HG02884 (cell line): Measurements from ENCODE around the gene HORMAD1.
"Not testable (repeated sequence)": the region's sequence is repeated elsewhere in the genome, so short reads cannot be mapped to it uniquely, and the experiment has no call there.

ENCODE experiments used
- ATAC-seq: cut with Tn5 transposase; IDR thresholded peaks from one replicate; pipeline ENCODE4 v1.9.1; 2021; ENCODE audit warnings: mild to moderate bottlenecking, moderate library complexity; ENCODE audit not compliant: unreplicated experiment

HORMAD1 gene

DNA sequence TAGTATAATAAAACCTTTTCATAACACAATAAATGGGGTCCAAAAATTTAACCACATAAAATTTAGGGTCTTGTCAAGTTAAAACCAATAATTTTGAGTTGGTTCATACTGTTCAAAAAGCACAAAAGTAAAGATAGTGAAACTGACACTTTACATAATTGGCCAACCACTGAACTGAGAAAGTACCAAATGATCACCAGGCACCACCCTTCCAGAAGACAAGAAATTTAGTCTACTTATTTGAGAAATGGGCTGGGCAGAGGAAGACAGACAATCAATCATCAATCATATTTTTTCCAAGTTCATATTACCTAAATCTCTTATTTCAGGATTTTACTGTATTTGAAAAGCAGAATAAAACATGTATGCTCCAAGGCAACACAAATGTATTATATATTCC lies 17.3 kb downstream of the HORMAD1 start:
- no peak for ATAC-seq

DNA sequence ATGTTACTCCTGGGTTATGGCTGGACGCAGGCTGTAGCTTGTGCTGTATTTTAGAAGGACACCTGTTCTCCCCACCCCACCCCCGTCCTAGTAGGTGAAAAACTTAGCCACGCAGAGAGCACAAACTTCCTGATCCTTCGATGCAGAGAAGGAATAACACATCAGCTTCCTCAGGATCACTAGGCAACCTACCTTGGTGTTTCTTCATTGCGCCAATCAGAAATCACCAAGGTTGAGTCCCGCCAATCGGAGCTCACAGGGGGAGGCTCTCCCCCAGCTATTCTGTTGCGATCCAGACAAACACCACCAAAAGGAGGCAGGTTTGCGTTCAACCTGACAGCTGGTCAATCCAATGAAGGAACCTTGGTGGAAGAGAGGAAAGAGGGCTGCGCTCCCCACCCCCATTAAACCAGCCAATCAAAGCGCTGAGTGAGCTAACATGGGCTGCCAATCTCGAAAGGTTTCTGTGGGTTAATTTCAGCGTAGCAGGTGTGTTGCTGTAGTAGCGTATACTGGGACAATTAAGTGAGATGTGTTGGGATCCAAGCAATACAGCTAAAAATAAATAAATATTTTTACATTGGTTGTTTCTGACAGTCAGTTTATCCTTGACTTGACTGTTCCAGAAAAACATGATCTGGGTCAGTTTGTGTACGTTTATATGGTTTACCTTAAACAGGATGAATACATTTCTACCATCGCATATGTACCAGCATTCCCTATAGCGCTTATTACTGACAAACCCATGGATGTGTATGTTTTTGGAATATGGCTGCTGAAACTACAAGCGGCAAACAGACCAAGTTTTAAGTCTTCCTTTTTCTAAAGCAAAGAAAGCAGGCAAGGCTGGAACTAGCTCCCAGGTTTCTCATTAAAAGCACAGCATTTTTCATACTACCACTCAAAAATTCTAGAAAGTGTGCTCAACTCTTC lies 23.4 kb downstream of the HORMAD1 start, which contains the start of gene GOLPH3L:
TSS of gene GOLPH3L (minus strand) at position 160 of the 933 bp plus-strand sequence. CDS start 2,316 bp downstream, outside the sequence.
- peak; percentile 98 for ATAC-seq

DNA sequence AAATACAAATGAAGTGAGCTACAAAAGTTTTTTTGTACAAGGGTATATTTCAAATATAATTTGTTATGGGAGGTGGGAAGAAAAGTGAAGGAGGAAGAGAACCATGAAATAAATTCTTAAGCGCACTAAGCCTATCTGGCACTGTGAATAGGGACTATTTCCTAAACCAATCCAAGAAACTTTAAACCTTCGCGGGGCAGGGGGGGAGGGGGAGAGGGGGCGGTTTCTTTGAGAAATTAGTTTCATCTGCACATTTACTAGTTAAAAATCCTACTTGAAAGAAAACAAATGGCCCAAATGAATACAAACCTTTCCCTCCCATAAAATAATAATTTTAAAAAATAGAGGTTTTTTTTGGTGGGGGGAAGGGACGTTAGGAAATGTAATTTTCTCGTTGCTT lies 24.1 kb downstream of the HORMAD1 start:
- no peak for ATAC-seq

DNA sequence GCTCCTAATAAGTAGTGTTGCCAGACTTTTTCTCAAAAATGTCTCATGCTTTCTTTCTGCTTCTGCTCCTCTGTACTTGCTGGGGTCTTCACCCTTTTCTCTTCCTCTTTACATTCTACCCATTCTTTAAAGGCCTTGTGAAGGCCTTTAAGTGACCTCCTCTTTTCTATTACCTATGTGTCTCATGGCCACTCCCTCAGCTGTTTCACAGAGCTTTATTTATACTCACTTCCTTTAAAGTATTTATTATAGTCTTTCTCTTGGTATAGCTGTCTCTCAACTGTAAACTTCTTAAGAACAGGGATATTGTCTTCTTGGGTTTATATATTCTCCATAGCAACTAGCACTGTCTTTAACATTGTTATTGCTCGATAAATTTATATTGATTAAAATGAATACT lies 24.5 kb downstream of the HORMAD1 start:
- no peak for ATAC-seq

DNA sequence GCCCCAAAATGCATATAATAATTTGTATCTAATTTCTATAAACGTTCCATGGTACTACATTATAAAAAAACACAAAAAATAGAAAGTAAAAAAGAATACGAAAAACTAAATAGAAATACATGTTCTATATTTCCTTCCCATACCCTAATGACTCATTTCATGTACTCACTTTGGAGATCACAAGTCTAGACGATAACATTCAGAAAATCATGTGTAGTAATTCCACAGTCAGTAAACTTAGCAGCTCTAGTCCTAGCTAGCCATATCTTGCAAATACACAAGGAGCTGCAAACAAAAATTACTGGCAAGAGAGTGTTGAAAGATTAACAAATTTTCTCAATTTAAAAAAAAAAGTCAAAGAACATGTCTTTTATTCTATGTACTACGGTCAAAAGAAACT lies 25.1 kb downstream of the HORMAD1 start:
- ATAC-seq: no peak

DNA sequence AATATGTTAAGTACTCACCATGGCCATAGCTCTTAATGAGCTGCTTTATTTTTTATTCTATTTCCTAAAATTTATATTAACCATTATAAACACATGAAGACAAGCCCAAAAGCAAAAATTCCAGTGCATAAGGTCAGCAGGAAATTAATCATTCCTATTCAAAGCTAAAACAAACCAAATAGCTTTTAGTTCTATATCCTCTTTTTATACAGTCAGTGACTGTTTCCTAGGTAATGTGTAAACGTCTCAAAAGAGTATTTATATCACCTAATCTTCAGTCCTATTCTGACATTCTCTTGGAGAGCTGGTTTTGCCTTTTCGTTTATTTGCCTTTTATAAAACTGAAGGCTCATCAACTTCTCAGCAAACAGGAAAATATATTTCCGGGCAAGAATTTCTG lies 28.0 kb downstream of the HORMAD1 start:
- ATAC-seq: no peak

DNA sequence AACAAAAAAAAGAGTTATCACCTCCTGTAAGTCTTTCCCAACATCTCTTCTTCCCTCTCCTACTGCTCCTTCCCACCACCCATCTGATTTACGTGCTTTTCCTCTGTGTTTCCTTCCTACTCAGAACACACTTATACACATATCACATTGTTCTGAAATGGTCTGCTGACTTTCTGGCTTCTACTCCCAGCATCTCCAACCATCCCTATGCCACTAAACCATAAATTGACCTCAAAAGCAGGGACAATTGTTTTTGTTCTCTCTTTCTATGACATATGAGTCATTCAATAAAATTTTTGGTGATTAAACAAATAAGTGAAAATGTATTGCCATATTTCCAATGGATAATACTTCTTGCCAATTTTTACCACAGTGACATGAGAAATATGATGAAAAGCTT lies 31.9 kb downstream of the HORMAD1 start:
- ATAC-seq: no peak

DNA sequence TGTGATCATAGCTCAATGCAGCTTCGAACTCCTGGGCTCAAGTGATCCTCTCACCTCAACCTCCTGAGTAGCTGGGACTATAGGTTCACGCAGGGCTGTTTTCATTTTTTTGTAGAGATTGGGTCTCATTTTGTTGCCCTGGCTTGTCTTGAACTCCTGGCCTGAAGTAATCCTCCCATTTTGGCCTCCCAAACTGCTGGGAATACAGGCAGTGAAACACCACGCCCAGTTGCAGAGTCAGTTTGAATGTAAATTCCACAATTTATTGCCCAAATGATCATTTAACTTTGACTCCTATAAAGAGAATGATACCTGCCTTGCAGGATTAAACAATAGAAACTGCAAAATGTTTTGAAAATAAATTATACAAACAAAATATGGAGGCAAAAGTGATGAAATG lies 34.4 kb downstream of the HORMAD1 start:
- ATAC-seq: no peak

DNA sequence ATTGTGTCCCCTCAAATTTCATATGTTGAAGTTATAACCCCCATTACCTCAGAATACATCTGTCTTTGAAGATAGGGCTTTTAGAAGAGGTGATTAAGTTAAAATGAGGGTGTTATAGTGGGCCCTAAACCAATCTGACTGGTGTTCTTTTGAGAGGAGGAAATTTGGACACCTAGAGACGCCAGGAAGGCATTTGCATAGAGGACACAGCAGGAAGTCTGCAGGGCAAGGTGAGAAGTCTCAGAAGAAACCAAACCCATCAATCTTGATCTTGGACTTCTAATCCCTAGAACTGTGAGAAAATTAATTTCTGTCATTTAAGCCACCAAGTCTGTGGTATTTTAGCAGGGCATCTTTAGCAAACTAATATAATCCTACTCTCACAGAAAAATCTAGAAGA lies 36.8 kb downstream of the HORMAD1 start:
- no peak for ATAC-seq

DNA sequence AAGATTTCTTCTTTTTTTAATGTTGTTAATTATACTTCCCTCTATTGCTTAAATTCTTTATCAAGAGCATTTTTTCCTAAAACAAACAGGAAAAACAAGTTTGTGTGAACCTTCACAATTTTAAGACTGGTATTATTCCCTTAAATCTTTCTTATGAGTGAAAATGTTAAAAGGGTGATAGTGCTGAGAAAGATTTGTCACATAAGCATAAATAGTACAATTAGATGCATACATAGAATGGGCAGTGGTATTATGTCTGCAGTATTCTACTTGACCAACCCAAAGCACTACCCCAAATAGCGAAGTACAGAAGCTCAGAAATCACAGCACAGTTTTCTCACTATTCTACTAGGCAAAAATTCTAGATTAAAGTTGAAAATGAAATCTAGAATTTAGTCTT lies 41.7 kb downstream of the HORMAD1 start:
- ATAC-seq: no peak

DNA sequence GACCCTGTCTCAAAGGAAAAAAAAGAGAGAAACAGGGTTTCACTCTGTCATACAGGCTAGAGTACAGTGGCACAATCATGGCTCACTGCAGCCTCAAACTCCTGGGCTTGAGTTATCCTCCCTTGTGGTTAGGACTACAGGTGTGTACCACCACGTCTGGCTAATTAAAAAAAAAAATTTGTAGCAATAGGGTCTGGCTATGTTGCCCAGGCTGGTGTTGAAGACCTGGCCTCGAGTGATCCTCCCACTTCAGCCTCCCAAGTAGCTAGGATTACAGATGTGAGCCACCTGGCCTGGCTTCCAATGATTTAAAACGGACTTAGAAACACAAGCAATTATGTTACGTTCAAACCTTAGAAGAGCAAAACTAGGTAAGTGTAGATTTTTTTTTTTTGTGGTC lies 45.8 kb downstream of the HORMAD1 start:
- ATAC-seq: no peak

DNA sequence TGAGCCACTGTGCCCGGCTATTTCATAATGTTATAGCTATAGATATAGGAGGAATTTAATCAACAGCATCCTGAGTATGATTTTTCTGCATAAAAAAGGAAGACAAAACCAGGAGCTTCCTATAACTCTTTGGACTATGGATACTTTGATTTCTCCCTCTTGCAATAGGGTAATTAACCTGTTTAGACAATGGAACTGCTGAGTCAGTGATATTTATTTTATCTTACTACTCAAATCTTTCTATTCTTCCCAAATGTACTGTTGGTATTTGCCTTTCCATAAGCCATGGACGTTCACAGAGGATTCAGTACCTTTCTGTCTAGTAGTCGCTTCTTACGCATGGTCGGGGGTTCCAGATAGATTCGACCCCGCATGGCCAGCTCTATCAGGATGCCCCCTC lies 57.4 kb downstream of the HORMAD1 start:
- ATAC-seq: no peak

DNA sequence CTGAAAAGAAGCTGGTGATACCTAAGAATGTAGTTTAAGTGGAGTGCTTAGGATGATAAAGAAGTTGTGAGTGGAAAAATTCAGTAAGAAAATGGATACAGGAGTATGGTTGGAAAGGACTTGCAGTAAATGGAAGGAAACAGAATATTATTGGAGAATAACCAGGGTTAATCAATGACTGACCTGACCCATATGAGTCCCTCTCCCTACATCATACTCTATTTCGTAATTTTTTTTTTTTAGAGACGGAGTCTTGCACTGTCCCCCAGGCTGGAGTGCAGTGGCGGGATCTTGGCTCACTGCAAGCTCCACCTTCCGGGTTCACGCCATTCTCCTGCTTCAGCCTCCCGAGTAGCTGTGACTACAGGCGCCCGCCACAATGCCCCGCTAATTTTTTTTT lies 57.9 kb downstream of the HORMAD1 start:
- no peak for ATAC-seq

DNA sequence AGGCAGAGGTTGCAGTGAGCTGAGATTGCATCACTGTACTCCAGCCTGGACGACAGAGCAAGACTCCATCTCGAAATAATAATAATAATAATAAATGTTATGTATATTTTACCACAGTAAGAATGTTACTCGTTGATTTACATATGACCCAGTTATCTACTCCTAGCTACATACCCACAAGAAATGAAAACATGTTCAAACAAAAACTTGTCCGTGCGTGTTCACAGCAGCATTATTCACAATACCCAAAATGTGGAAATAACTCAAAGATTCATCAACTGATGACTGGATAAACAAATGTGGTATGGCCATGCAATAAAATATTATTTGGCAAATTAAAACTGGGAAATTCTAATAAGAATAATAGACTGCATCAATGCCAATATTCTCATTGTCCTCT lies 59.5 kb downstream of the HORMAD1 start:
- ATAC-seq: no peak

DNA sequence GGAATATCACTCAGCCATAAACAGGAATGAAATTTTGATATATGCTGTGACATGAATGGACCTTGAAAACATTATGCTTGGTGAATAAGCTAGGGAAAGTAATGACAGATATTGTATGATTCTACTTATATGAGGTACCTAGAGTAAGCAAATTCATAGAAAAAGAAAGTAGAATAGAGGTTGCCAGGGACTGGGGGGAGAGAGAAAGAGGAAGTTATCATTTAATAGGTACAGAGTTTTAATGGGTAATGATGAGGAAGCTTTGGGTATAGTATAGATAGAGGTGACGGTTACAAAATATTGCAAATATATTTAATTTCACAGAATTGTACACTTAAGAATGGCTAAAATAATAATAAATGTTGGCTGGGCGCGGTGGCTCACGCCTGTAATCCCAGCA lies 60.1 kb downstream of the HORMAD1 start:
- ATAC-seq: no peak

DNA sequence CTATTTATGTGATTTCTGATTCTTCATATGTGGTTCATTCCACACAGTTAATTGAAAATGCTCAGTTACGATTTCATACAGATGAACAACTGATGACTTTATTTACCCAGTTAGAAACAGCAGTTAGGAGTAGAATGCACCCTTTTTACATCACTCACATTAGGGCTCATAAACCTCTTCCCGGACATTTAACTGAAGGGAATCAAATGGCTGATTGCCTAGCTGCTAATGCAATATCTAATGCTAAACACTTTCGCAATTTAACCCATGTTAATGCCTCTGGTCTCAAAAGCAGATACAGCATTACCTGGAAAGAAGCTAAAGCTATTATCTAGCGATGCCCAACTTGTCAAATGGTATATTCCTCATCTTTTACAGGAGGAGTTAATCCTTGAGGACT lies 63.6 kb downstream of the HORMAD1 start:
- ATAC-seq: not testable (repeated sequence)

DNA sequence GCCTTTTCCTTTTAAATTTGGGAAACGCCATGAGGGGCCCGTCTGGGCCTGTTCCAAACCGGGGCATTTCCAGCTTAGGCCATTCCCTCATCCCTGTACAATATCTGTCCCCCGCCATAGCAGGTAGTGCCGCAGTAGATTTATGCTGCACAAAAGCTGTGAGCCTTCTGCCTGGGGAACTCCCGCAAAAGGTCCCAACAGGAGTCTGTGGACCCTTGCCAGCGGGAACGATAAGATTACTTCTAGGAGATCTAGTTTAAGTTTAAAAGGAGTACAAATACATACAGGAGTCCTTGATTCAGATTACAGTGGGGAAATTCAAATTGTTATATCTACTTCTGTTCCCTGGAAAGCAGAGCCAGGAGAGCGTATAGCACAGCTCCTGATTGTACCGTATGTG lies 66.1 kb downstream of the HORMAD1 start:
- ATAC-seq: not testable (repeated sequence)

DNA sequence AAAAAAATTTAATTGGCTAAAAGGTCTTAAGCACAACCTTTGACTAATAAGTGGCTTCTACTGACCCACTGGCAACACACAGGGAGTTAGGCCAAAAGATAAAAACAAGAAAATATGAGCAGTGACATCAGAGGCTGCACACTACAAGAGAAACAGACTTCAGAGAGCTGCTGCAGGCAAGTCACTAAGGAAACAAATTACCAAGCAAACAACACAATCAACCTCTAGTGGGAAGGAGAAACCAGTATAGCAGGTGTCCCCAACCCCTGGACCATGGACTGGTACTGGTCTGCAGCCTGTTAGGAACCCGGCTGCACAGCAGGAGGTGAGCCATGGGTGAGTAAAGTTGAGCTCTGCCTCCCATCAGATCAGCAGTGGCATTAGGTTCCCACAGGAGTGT lies 70.5 kb downstream of the HORMAD1 start:
- no peak for ATAC-seq

DNA sequence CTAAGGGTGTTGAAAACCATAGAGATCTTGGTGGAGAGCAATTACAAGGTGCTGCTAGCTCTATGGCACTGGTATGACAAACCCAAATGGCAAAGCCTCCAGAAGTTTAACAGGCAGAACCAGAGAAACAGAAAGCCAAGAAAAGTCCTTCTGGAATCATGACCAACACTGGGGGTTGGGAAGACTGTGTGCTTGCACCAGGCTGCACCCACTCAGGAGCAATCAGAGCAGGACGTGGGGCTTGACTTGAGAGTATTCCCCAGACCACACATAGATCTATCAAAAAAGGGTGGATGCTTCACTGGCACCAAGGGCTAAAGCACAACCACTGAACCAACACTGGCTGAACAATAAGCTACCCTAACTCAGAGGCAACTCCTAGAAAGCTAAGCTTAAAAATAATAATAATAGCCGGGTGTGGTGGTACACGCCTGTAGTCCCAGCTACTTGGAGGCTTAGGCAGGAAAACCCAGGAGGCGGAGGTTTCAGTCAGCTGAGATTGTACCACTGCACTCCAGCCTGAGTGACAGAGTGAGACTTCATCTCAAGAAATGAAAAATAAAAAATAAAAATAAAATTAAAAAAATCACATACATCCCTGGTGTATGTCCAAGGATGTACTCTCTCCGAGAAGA lies 71.1 kb downstream of the HORMAD1 start:
- ATAC-seq: no peak
